Muscle layer of duodenum (tissue), 2 donors: Measurements from ENCODE around the gene UBE2K.
"Not testable (repeated sequence)": the region's sequence is repeated elsewhere in the genome, so short reads cannot be mapped to it uniquely, and the experiment has no call there.

Source experiments
- H3K27ac ChIP-seq: one replicate; pipeline ENCODE4 v1.7.0; 2013; ENCODE audit warnings: mild to moderate bottlenecking, low read length
- H3K27me3 ChIP-seq: one replicate; pipeline ENCODE4 v1.7.0; 2013; ENCODE audit warnings: low read depth, mild to moderate bottlenecking, control low read depth, low read length
- H3K36me3 ChIP-seq, 2 donors: one replicate each; pipeline ENCODE4 v1.7.0; 2013; ENCODE audit warnings: low read length in 2 of 2, control low read depth in 1 of 2, mild to moderate bottlenecking in 1 of 2; ENCODE audit not compliant: insufficient read depth in 2 of 2, control insufficient read depth in 1 of 2
- H3K4me1 ChIP-seq, 2 donors: one replicate each; pipeline ENCODE4 v1.7.0; 2013; ENCODE audit warnings: low read length in 2 of 2, mild to moderate bottlenecking in 2 of 2, control low read depth in 1 of 2, moderate library complexity in 1 of 2; ENCODE audit not compliant: insufficient read depth in 2 of 2, control insufficient read depth in 1 of 2
- H3K4me3 ChIP-seq, 2 donors: one replicate each; pipeline ENCODE4 v1.7.0; 2013; ENCODE audit warnings: low read length in 2 of 2, low read depth in 1 of 2, mild to moderate bottlenecking in 1 of 2
- H3K9me3 ChIP-seq, 2 donors: one replicate each; pipeline ENCODE4 v1.7.0; 2013; ENCODE audit warnings: low read length in 2 of 2, control low read depth in 1 of 2, mild to moderate bottlenecking in 1 of 2; ENCODE audit not compliant: control insufficient read depth in 1 of 2
- donor health status: healthy.

Gene UBE2K

GRCh38 chr4:39813033-39813432 is 115.1 kb downstream of the UBE2K start:
- not testable (repeated sequence) for H3K36me3 ChIP-seq, H3K27ac ChIP-seq, H3K27me3 ChIP-seq, H3K9me3 ChIP-seq, H3K4me1 ChIP-seq, H3K4me3 ChIP-seq

- not testable (repeated sequence) for H3K27ac ChIP-seq, H3K4me1 ChIP-seq, H3K36me3 ChIP-seq, H3K4me3 ChIP-seq, H3K9me3 ChIP-seq, H3K27me3 ChIP-seq
Observed at GRCh38 chr4:39813761-39814160, 115.8 kb downstream of the UBE2K start.

- Histone ChIP-seq H3K27ac (no peak overlapping the region), H3K4me1 (no peaks in the 10 kb centered on the region), H3K4me3 (no peak overlapping the region), H3K27me3 (no peaks in the 10 kb centered on the region), H3K9me3 (no peaks in the 10 kb centered on the region), H3K36me3 (no peaks in the 10 kb centered on the region)
Observed at GRCh38 chr4:39814403-39815185, 116.7 kb downstream of the UBE2K start.

GRCh38 chr4:39818646-39819045 is 120.7 kb downstream of the UBE2K start:
- Histone ChIP-seq H3K27me3 (no peaks in the 10 kb centered on the region), H3K9me3 (no peaks in the 10 kb centered on the region), H3K27ac (no peak overlapping the region), H3K36me3 (peaks cover 0 to 5% of the 10 kb centered on the region in 2 donors), H3K4me1 (no peaks in the 10 kb centered on the region), H3K4me3 (no peak overlapping the region)

- Histone ChIP-seq H3K4me3 (no peak overlapping the region), H3K9me3 (no peaks in the 10 kb centered on the region), H3K4me1 (no peaks in the 10 kb centered on the region), H3K27me3 (no peaks in the 10 kb centered on the region), H3K36me3 (peaks cover 0 to 8% of the 10 kb centered on the region in 2 donors), H3K27ac (no peak overlapping the region)
Observed at GRCh38 chr4:39820186-39820585, 122.2 kb downstream of the UBE2K start.

- Histone ChIP-seq H3K9me3 (no peaks in the 10 kb centered on the region), H3K27me3 (no peaks in the 10 kb centered on the region), H3K27ac (no peak overlapping the region), H3K4me1 (no peaks in the 10 kb centered on the region), H3K36me3 (peaks cover 0 to 13% of the 10 kb centered on the region in 2 donors), H3K4me3 (no peak overlapping the region)
Observed at GRCh38 chr4:39821951-39822350, 124.0 kb downstream of the UBE2K start.

- Histone ChIP-seq H3K27ac (no peak overlapping the region), H3K4me1 (no peaks in the 10 kb centered on the region), H3K9me3 (no peaks in the 10 kb centered on the region), H3K4me3 (no peak overlapping the region), H3K36me3 (peaks cover 0 to 16% of the 10 kb centered on the region in 2 donors), H3K27me3 (no peaks in the 10 kb centered on the region)
Observed at GRCh38 chr4:39822662-39823061, 124.7 kb downstream of the UBE2K start.

- Histone ChIP-seq H3K36me3 (peaks cover 0 to 21% of the 10 kb centered on the region in 2 donors), H3K4me1 (no peaks in the 10 kb centered on the region), H3K27ac (no peak overlapping the region), H3K9me3 (no peaks in the 10 kb centered on the region), H3K27me3 (no peaks in the 10 kb centered on the region), H3K4me3 (no peak overlapping the region)
Observed at GRCh38 chr4:39823191-39823590, 125.3 kb downstream of the UBE2K start.

- no peak overlapping the region for H3K27ac ChIP-seq
- peaks cover 10 to 32% of the 10 kb centered on the region in 2 donors for H3K36me3 ChIP-seq
- no peaks in the 10 kb centered on the region for H3K27me3 ChIP-seq
- no peak overlapping the region for H3K4me3 ChIP-seq
- no peaks in the 10 kb centered on the region for H3K4me1 ChIP-seq
- H3K9me3 ChIP-seq: no peaks in the 10 kb centered on the region
Observed at GRCh38 chr4:39825090-39825489, 127.2 kb downstream of the UBE2K start.

GRCh38 chr4:39825741-39826231 is 127.8 kb downstream of the UBE2K start:
- Histone ChIP-seq H3K27ac (no peak overlapping the region), H3K4me3 (no peak overlapping the region), H3K4me1 (no peaks in the 10 kb centered on the region), H3K36me3 (peaks cover 10 to 37% of the 10 kb centered on the region in 2 donors), H3K27me3 (no peaks in the 10 kb centered on the region), H3K9me3 (no peaks in the 10 kb centered on the region)
